Hypothalamus (tissue), 51 donors: ENCODE results near the gene CHRM5.

ENCODE experiments used
- DNase-seq, 51 donors: peaks; one replicate each; lab custom pipeline; 2025; lab: John Stamatoyannopoulos, UW

Gene CHRM5, protein sequence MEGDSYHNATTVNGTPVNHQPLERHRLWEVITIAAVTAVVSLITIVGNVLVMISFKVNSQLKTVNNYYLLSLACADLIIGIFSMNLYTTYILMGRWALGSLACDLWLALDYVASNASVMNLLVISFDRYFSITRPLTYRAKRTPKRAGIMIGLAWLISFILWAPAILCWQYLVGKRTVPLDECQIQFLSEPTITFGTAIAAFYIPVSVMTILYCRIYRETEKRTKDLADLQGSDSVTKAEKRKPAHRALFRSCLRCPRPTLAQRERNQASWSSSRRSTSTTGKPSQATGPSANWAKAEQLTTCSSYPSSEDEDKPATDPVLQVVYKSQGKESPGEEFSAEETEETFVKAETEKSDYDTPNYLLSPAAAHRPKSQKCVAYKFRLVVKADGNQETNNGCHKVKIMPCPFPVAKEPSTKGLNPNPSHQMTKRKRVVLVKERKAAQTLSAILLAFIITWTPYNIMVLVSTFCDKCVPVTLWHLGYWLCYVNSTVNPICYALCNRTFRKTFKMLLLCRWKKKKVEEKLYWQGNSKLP

DNA sequence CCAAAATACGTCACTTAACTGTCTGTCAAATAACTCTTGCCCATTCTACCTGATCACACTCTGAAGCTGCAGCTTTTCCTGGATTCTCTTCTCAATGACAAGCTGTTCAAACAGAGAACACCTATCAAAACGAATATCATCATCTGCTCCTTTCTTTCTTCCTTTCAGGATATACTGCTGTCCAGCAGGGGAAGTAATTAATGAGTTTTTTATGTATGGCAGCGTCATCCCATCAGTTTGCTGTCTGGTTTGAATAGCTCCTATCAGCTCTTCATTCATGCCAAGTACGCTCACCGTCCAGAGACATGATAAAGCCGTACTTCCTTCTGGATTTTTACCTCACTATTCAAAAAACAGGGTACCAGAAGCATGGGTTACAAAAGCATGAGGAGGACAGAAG, at the start of gene CHRM5:
Gene CHRM5 (plus strand): TSS at position 274 of the 400 bp plus-strand sequence. CDS start 94,221 bp downstream, outside the sequence.
- DNase-seq: no peak

DNA sequence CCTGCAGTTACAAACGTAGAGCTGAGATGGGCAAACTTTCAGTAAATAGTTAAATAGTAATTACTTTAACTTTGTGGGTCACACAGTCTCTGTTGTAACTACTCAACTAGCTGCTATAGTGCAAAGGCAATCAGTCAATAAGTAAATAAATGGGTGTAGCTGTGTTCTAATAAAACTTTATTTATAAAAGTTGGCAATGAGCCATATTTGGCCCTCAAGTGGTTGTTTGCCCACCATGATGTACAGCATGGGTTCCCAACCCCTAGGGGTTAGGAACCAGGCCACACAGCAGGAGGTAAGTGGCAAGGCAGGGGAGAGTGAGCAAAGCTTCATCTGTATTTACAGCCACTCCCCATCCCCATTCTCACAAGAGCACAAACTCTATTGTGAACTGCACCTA, 44.9 kb upstream of the CHRM5 start:
- no peak for DNase-seq

- no peak for DNase-seq
These were observed 42.0 kb upstream of the CHRM5 start for GRCh38 chr15:33926260-33926659.

- DNase-seq: no peak
These were observed 35.6 kb upstream of the CHRM5 start for GRCh38 chr15:33932734-33933133.

- DNase-seq: no peak
These were observed 33.9 kb upstream of the CHRM5 start for GRCh38 chr15:33934396-33934795.

GRCh38 chr15:33934921-33935320, 33.4 kb upstream of the CHRM5 start:
- DNase-seq: no peak

DNA sequence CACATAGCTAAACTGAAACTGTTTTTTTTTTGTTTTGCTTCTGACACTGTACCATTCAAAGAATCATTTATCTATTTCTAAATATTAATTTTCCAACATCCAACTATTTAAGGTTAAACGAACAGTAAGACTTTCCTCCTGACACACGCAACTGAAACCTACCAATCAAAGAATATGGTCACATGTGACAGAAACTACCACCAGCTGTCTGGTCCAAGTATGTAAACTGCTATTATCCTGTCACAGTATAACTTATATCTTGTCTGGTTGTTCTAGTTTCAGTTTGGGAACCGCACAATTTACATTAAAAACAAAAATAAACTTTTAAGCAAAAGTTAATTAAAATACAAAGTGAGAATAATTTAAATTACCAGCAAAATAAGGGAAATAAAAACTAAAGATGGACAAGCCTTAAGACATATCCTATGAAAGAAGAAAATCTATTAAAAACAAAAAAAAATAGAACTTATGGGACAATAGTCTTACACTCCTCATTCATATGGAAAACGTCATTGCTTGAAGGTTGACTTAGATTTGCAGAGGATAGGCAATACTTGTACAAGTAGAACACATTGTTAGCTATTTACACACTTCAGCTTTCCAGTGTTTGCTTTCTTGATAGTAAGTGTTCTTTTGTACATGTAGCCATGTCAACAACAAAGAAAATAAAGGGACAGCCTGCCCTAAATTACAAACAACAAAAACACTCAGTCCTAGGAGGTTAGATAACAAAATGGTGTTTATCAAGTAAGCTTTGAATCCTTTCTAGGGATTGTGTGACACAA, 26.8 kb upstream of the CHRM5 start:
- DNase-seq: no peak

GRCh38 chr15:33946152-33946551, 22.1 kb upstream of the CHRM5 start:
- DNase-seq: no peak

- no peak for DNase-seq
These were observed 12.4 kb upstream of the CHRM5 start for GRCh38 chr15:33955945-33956344.

DNA sequence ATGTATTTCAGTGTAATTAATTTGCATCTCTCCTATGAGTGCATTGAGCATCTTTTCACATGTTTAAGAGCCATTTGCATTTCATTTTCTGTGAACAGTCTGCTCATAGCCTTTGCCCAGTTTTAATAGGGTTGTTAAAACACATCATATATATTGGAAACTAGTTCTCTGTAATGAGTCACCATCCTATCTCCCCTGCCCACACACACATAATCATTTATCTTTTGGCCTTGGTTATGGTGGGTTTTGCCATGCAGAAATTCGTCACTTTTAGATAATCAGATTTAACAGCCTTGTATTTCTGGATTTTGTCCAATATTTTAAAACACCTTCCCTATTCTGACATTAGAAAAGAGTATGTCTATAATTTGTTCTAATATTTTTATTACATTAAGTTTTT, 11.9 kb upstream of the CHRM5 start:
- DNase-seq: no peak

- DNase-seq: peak in 1 of 51 donors; percentile 10
These were observed 8.3 kb upstream of the CHRM5 start for GRCh38 chr15:33959844-33960548.

DNA sequence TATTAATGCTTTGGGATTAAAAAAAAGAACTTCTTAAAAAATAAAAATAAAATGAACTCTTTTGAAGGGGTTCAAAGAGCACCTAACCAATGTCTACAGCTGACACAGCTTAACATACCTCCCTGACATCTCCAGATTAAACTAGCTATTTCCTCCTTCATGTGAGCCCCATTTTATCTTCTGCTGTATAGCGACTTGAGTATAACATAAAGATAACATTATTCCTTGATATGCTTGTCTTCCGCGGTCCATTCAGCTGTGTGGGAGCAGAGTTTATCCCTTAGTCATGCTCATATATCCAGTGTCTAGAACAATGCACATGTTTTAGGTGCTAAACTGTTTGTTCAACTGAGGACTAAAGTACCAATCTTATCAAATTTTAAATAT, 7.8 kb upstream of the CHRM5 start:
- DNase-seq: no peak

DNA sequence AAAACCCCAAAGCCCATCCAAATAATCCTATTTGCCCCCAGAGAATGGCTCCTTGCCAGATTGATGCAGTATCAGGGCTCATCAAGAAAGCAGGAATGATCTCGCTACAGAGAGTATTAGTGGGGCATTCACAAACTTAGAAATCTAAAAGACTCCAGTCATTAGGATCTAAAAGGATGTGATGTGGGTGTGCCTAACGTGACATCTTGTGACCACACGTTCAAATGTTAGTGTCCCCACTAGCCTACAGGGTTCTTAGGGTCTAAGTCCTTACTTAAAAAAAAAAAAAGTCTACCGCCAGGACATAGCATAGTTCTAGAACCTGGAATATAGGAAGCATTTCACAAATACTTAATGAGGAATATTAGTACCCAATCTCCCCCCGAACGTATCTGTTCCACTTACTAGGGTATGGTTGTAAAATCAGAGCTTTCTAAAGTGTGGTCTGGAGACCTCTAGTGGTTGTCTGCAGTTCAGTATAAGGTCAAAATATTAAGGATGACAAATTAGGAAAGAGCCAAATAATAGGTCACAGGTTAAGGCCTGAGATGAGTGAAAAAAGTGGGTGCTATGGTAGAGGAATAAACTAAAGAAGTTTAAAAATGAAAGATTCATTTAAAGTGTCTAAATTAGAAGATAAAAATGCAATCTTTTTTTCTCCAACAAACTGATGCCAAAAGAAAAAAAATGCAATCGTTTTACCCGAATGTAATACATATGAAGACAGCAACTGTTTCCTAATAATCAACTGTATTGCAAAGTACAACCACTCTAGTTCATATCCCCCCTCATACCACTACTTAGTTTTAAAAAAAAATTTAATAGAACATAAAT, 4.2 kb upstream of the CHRM5 start:
- peak in 1 of 51 donors; percentile 18 for DNase-seq

GRCh38 chr15:33964665-33965040, 3.6 kb upstream of the CHRM5 start:
- no peak for DNase-seq

DNA sequence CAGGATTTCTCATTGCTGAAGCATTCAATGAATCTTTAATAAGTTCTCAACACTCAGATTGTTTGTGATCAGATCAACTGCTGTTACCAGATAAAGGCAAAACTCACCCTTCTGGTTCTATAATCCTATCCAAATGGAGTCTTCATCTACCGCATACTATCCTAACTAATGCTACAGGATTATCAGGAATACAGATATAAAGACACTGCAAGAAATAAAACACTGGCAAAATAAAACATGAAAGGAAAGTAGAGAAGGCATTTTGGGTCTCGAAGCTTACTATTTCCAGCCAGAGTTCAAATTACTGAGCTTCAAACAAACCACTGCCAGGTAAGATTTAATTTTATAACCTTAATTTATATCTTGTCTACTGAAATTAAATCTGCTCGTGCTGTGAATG, 524 bp downstream of the CHRM5 start:
- no peak for DNase-seq

DNA sequence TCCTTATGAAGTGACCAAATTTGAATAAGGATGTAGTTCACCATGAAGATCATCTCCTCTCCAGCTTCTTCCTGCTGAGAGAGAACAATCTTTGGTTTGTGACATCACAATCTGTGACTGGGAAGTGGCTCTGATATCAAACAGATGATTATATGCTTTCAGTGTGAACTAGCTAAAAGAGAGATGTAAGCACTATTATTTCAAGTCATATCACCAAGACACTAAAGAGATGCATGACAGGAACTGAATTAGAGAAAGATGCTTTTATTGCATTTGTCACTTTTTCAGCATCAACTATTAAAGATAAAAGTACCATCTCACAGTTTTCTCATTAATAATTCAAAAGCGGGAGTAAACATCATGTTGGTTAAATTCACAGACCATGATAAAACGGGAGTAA, 3.5 kb downstream of the CHRM5 start:
- no peak for DNase-seq

DNA sequence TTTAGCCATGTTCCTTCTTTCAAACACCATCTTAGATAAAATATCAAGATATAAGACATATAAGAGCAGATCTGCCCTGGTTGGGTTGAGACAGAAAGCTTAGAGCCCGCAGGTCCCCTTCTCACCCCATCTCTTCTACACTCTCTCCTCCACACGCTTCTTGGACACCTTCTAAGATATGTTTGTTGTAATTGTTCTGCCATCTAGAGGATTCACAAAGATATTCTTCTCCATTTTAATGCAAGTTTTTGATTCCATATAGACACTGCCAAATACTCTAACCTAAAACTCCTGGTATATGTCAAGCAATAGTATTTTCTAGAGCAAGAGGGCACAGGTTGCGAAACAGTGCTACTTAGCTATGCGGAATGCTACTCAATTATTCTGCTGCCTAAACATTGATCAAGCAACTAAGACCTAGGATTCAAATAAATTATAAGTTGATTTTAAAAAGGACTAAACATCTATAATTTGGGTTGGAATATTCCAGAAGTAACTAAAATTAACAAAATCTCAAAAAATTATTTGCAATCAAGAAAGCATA, 6.8 kb downstream of the CHRM5 start:
- DNase-seq: no peak

DNA sequence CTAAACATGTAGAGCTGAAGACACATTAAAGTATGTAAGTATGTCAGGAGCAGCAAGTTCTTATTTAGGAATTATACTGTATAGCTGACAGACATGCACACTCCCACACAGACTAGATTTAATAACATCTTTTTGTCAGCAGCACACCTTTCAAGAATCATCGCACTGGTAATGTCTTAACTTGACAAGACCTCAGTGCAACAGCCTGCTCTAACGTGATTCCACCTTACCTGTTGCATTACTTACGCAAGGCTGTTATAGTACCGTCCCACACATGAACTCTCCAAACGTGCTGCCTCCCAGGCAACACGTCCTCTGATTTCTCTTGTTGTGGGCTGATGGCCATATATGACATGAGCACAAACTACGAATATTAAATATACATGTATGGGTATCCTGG, 11.9 kb downstream of the CHRM5 start:
- no peak for DNase-seq

GRCh38 chr15:33982516-33982915, 14.2 kb downstream of the CHRM5 start:
- no peak for DNase-seq

GRCh38 chr15:33985287-33985686, 17.0 kb downstream of the CHRM5 start:
- DNase-seq: peak in 2 of 51 donors; percentile 6 to 49
